Keratinocyte (primary cell): Measurements from ENCODE around the gene SIRT7. TPM values are rescaled to one million over a fixed set of nuclear protein-coding genes. Genes with fewer than 3 reads are reported as not detected.

Source experiments
- DNase-seq: peaks from one replicate; pipeline ENCODE4 v3.0.0-alpha.2; 2011; ENCODE audit warnings: low read depth, missing footprints, low spot score
- FAIRE-seq: peaks from 2 replicates; lab custom pipeline; 2011; peaks lifted over from hg19 to GRCh38; lab: Jason Lieb, UNC
- H2AFZ ChIP-seq: 2 replicates; pipeline ENCODE4 v1.6.0; 2012; ENCODE audit warnings: low read length, control low read depth, inconsistent platforms; ENCODE audit not compliant: control insufficient read depth
- H3K27ac ChIP-seq: 2 replicates; pipeline ENCODE4 v1.5.1; 2011; ENCODE audit warnings: low read length; ENCODE audit not compliant: control insufficient read depth, insufficient read depth
- H3K27me3 ChIP-seq: 3 replicates; pipeline ENCODE4 v1.6.0; 2011; ENCODE audit warnings: low read length; ENCODE audit not compliant: control insufficient read depth, insufficient read depth; ENCODE audit errors: extremely low read depth
- H3K36me3 ChIP-seq, 2 experiments: 2 replicates in 1 of 2; 3 replicates in 1 of 2; pipeline ENCODE4 v1.5.1; 2011; ENCODE audit warnings: low read length in 2 of 2, mild to moderate bottlenecking in 1 of 2; ENCODE audit not compliant: control insufficient read depth in 2 of 2, insufficient read depth in 2 of 2; ENCODE audit errors: extremely low read depth in 1 of 2
- H3K4me1 ChIP-seq: 3 replicates; pipeline ENCODE4 v1.5.1; 2011; ENCODE audit warnings: low read length; ENCODE audit not compliant: control insufficient read depth, insufficient read depth; ENCODE audit errors: extremely low read depth
- H3K4me2 ChIP-seq: 3 replicates; pipeline ENCODE4 v1.6.0; 2011; ENCODE audit warnings: low read depth, low read length; ENCODE audit not compliant: control insufficient read depth, insufficient read depth; ENCODE audit errors: extremely low read depth
- H3K4me3 ChIP-seq, 3 experiments: fragments of 200-600 bp in 1 of 3; sonication (generic) in 1 of 3; 2 replicates in 2 of 3; 3 replicates in 1 of 3; pipeline ENCODE4 v1.5.1; 2011 to 2016; ENCODE audit warnings: low read length in 3 of 3, mild to moderate bottlenecking in 3 of 3, control low read depth in 2 of 3, inconsistent platforms in 1 of 3, low read depth in 1 of 3, mixed read lengths in 1 of 3, mixed run types in 1 of 3, moderate library complexity in 1 of 3; ENCODE audit not compliant: control insufficient read depth in 2 of 3, insufficient read depth in 2 of 3; ENCODE audit errors: extremely low read depth in 1 of 3
- H3K79me2 ChIP-seq: 2 replicates; pipeline ENCODE4 v1.6.0; 2012; ENCODE audit warnings: low read length; ENCODE audit not compliant: control insufficient read depth, insufficient read depth
- H3K9ac ChIP-seq: 3 replicates; pipeline ENCODE4 v1.6.0; 2011; ENCODE audit warnings: low read length; ENCODE audit not compliant: control insufficient read depth, insufficient read depth; ENCODE audit errors: extremely low read depth
- H3K9me1 ChIP-seq: 3 replicates; pipeline ENCODE4 v1.6.0; 2011; ENCODE audit warnings: low read length; ENCODE audit not compliant: control insufficient read depth, insufficient read depth; ENCODE audit errors: extremely low read depth
- H3K9me3 ChIP-seq: 2 replicates; pipeline ENCODE4 v1.5.1; 2012; ENCODE audit warnings: low read depth, low read length; ENCODE audit not compliant: control insufficient read depth
- H4K20me1 ChIP-seq: 3 replicates; pipeline ENCODE4 v1.6.0; 2011; ENCODE audit warnings: low read length; ENCODE audit not compliant: control insufficient read depth, insufficient read depth; ENCODE audit errors: extremely low read depth
- CTCF ChIP-seq, 3 experiments: IDR thresholded peaks in 1 of 3; conservative IDR thresholded peaks in 1 of 3; optimal IDR thresholded peaks in 1 of 3; 2 replicates in 2 of 3; 3 replicates in 1 of 3; pipeline versions ENCODE3 to v1.5.1; 2011; ENCODE audit warnings: low read length in 3 of 3, mild to moderate bottlenecking in 3 of 3, moderate library complexity in 2 of 3, control low read depth in 1 of 3, inconsistent platforms in 1 of 3; ENCODE audit not compliant: insufficient read depth in 2 of 3; ENCODE audit errors: extremely low read depth in 1 of 3
- EZH2 ChIP-seq: IDR thresholded peaks from one replicate; pipeline ENCODE4 v1.6.1; 2012; ENCODE audit warnings: inconsistent platforms, mild to moderate bottlenecking, low read length, moderate library complexity
- dilution Hi-C: fragments of 300-500 bp; cut with MboI; formaldehyde crosslinking; loops from one replicate; pipeline ENCODE4 v1.7.0; 2020; ENCODE audit warnings: low sequenced_read_pairs; ENCODE audit not compliant: extremely low pct_ligation_motif_present
- polyA plus RNA-seq, 5 experiments: library from polyadenylated mRNA; depleted of rRNA in 3 of 5; stranded (reverse) in 3 of 5; stranded (forward) in 1 of 5; unstranded in 1 of 5; fragments of >200 nt; gene quantifications; 1 replicate in 1 of 5; 2 replicates in 3 of 5; 3 replicates in 1 of 5; pipeline versions ENCODE4 v1.2.1 to v1.2.3, GENCODE V29; 2011 to 2012; ENCODE audit warnings: missing spikeins in 2 of 5, low read depth in 1 of 5, low replicate concordance in 1 of 5

SIRT7 gene
- polyA plus RNA-seq, 1 donor (not counting 4 experiments of a cell fraction or from before 2014, with no cell fraction given): 6.9 TPM

- DNase-seq (no peak), FAIRE-seq (no peak)
- peaks cover 7% of the 10 kb centered on the region for H3K9me1 ChIP-seq
- H3K4me2 ChIP-seq: no peak overlapping the region
- H3K36me3 ChIP-seq: peaks cover 21 to 37% of the 10 kb centered on the region in 2 experiments
- TF ChIP-seq EZH2: no peak
- no peak for TF ChIP-seq CTCF (optimal IDR thresholded peaks at IDR 0.05 in 1 of 3, IDR thresholded peaks at IDR 0.05 in 1 of 3, conservative IDR thresholded peaks at IDR 0.05 in 1 of 3; ENCODE audit: extremely low read depth in 1 of 3, insufficient read depth in 2 of 3, low read length in 3 of 3)
- no peaks in the 10 kb centered on the region for H3K27me3 ChIP-seq
- H3K79me2 ChIP-seq: peaks cover 54% of the 10 kb centered on the region
- dilution Hi-C loops: no loop called here
- no peak overlapping the region for H3K27ac ChIP-seq
- H2AFZ ChIP-seq: no peak overlapping the region
- H3K9me3 ChIP-seq: no peaks in the 10 kb centered on the region
- peaks cover 36% of the 10 kb centered on the region for H3K4me1 ChIP-seq
- H4K20me1 ChIP-seq: peaks cover 26% of the 10 kb centered on the region
- no peak overlapping the region for H3K9ac ChIP-seq
- no peak overlapping the region for H3K4me3 ChIP-seq
These were observed 53.9 kb downstream of the SIRT7 start for GRCh38 chr17:81863833-81864768.

GRCh38 chr17:81863123-81863675, 54.8 kb downstream of the SIRT7 start:
- Histone ChIP-seq H3K9me3 (no peaks in the 10 kb centered on the region), H2AFZ (no peak overlapping the region), H3K4me1 (peaks cover 39% of the 10 kb centered on the region), H3K4me2 (no peak overlapping the region), H3K4me3 (no peak overlapping the region), H3K9ac (no peak overlapping the region), H3K27me3 (no peaks in the 10 kb centered on the region), H4K20me1 (peaks cover 24% of the 10 kb centered on the region), H3K79me2 (peaks cover 62% of the 10 kb centered on the region), H3K36me3 (peaks cover 27 to 41% of the 10 kb centered on the region in 2 experiments), H3K27ac (no peak overlapping the region), H3K9me1 (peaks cover 7% of the 10 kb centered on the region)
- DNase-seq (no peak), FAIRE-seq (no peak)
- dilution Hi-C loops: no loop called here
- TF ChIP-seq EZH2 (no peak), CTCF (optimal IDR thresholded peaks at IDR 0.05 in 1 of 3, IDR thresholded peaks at IDR 0.05 in 1 of 3, conservative IDR thresholded peaks at IDR 0.05 in 1 of 3; ENCODE audit: extremely low read depth in 1 of 3, insufficient read depth in 2 of 3, low read length in 3 of 3) (no peak)

Other genes with a start within 250 kb of the SIRT7 start
- gene ARL16, start 234.4 kb downstream of the SIRT7 start, polyA plus RNA-seq: 46.5 to 58.3 TPM (median 48.7 TPM) in 3 replicates
- 79.6 to 84.1 TPM (median 81.9 TPM) in 3 replicates for gene HGS, start 234.2 kb downstream of the SIRT7 start, polyA plus RNA-seq
- 78.5 to 96.8 TPM (median 84.2 TPM) in 3 replicates for gene MRPL12, start 214.8 kb downstream of the SIRT7 start, polyA plus RNA-seq
- gene SLC25A10, start 205.9 kb downstream of the SIRT7 start, polyA plus RNA-seq: 12.7 to 18.0 TPM (median 15.9 TPM) in 3 replicates
- gene GCGR, start 114.0 kb downstream of the SIRT7 start, polyA plus RNA-seq: not detected in 3 replicates
- 17.7 to 29.1 TPM (median 24.4 TPM) in 3 replicates for gene MCRIP1, start 84.9 kb downstream of the SIRT7 start, polyA plus RNA-seq
- gene PPP1R27, start 83.1 kb downstream of the SIRT7 start, polyA plus RNA-seq: 0.12 to 0.99 TPM in 2 of 3 replicates, not detected in the other
- 75.2 to 149 TPM (median 110 TPM) in 3 replicates for gene P4HB, start 57.6 kb downstream of the SIRT7 start, polyA plus RNA-seq
- 51.7 to 280 TPM (median 65.7 TPM) in 3 replicates for gene ARHGDIA, start 46.8 kb downstream of the SIRT7 start, polyA plus RNA-seq
- 49.6 to 84.5 TPM (median 68.3 TPM) in 3 replicates for gene ALYREF, start 26.6 kb downstream of the SIRT7 start, polyA plus RNA-seq
- gene ANAPC11, start 26.5 kb downstream of the SIRT7 start, polyA plus RNA-seq: 195 to 269 TPM (median 230 TPM) in 3 replicates
- gene NPB, start 15.9 kb downstream of the SIRT7 start, polyA plus RNA-seq: 0.07 TPM in 1 of 3 replicates, not detected in the others
- 38.1 to 47.6 TPM (median 45.8 TPM) in 3 replicates for gene PCYT2, start 6.8 kb downstream of the SIRT7 start, polyA plus RNA-seq
- 8.3 to 12.1 TPM (median 9.4 TPM) in 3 replicates for gene MAFG, start 9.6 kb upstream of the SIRT7 start, polyA plus RNA-seq
- 22.2 to 27.9 TPM (median 27.9 TPM) in 3 replicates for gene PYCR1, start 19.1 kb upstream of the SIRT7 start, polyA plus RNA-seq
- gene MYADML2, start 29.1 kb upstream of the SIRT7 start, polyA plus RNA-seq: not detected in 3 replicates
- gene NOTUM, start 43.0 kb upstream of the SIRT7 start, polyA plus RNA-seq: not detected in 3 replicates
- 5.2 to 8.3 TPM (median 6.7 TPM) in 3 replicates for gene ASPSCR1, start 59.5 kb upstream of the SIRT7 start, polyA plus RNA-seq
- 38.3 to 52.0 TPM (median 48.2 TPM) in 3 replicates for gene CENPX, start 104.7 kb upstream of the SIRT7 start, polyA plus RNA-seq
- 2.5 to 3.6 TPM (median 2.9 TPM) in 3 replicates for gene LRRC45, start 105.1 kb upstream of the SIRT7 start, polyA plus RNA-seq
- gene RAC3, start 113.5 kb upstream of the SIRT7 start, polyA plus RNA-seq: 10.2 to 23.0 TPM (median 12.3 TPM) in 3 replicates
- 45.4 to 73.6 TPM (median 64.0 TPM) in 3 replicates for gene DCXR, start 119.5 kb upstream of the SIRT7 start, polyA plus RNA-seq
- gene RFNG, start 133.6 kb upstream of the SIRT7 start, polyA plus RNA-seq: 10.2 to 25.3 TPM (median 13.6 TPM) in 3 replicates
- 60.4 to 99.3 TPM (median 81.7 TPM) in 3 replicates for gene GPS1, start 133.7 kb upstream of the SIRT7 start, polyA plus RNA-seq
- gene DUS1L, start 147.6 kb upstream of the SIRT7 start, polyA plus RNA-seq: 49.1 to 68.3 TPM (median 52.0 TPM) in 3 replicates
- 44.7 to 137 TPM (median 55.7 TPM) in 3 replicates for gene FASN, start 180.1 kb upstream of the SIRT7 start, polyA plus RNA-seq